Neural progenitor cell (in vitro differentiated cells): ENCODE results near the gene ITSN1. TPM values are rescaled to one million over a fixed set of nuclear protein-coding genes. Genes with fewer than 3 reads are reported as not detected.

Source experiments
- DNase-seq: peaks from one replicate; pipeline ENCODE4 v3.0.0-alpha.2; 2016; ENCODE audit warnings: low spot score
- H2AFZ ChIP-seq: fragments of 200-600 bp; sonication (generic); replicated peaks from 2 replicates; pipeline ENCODE4 v1.6.1; 2016; ENCODE audit warnings: antibody characterized with exemption
- H3F3A ChIP-seq: fragments of 200-600 bp; sonication (generic); 2 replicates; pipeline ENCODE4 v1.6.1; 2016; ENCODE audit warnings: antibody characterized with exemption, low read depth
- H3K27ac ChIP-seq: fragments of 200-600 bp; sonication (generic); 2 replicates; pipeline ENCODE4 v1.5.1; 2016; ENCODE audit warnings: mild to moderate bottlenecking
- H3K27me3 ChIP-seq: fragments of 200-600 bp; sonication (generic); 2 replicates; pipeline ENCODE4 v1.6.1; 2016; ENCODE audit warnings: mild to moderate bottlenecking, moderate library complexity
- H3K36me3 ChIP-seq: fragments of 200-600 bp; sonication (generic); 2 replicates; pipeline ENCODE4 v1.5.1; 2016
- H3K4me1 ChIP-seq: fragments of 200-600 bp; sonication (generic); 2 replicates; pipeline ENCODE4 v1.6.1; 2016; ENCODE audit warnings: mixed run types
- H3K4me2 ChIP-seq: fragments of 200-600 bp; sonication (generic); 2 replicates; pipeline ENCODE4 v1.6.1; 2016
- H3K4me3 ChIP-seq: fragments of 200-600 bp; sonication (generic); 2 replicates; pipeline ENCODE4 v1.5.1; 2016
- H3K79me2 ChIP-seq: fragments of 200-600 bp; sonication (generic); 2 replicates; pipeline ENCODE4 v1.6.1; 2016; ENCODE audit warnings: low read depth
- H3K9ac ChIP-seq: fragments of 200-600 bp; sonication (generic); 2 replicates; pipeline ENCODE4 v1.6.1; 2016
- H3K9me3 ChIP-seq: fragments of 200-600 bp; sonication (generic); 2 replicates; pipeline ENCODE4 v1.5.1; 2016; ENCODE audit warnings: low read depth
- H4K20me1 ChIP-seq: fragments of 200-600 bp; sonication (generic); 2 replicates; pipeline ENCODE4 v1.6.1; 2016; ENCODE audit warnings: low read depth
- H3K27ac Mint-ChIP-seq: 3 replicates; pipeline ENCODE4 v1.8.0; 2021; ENCODE audit warnings: mixed read lengths
- H3K27me3 Mint-ChIP-seq: 2 replicates; pipeline ENCODE4 v1.8.0; 2022; ENCODE audit warnings: low read depth, mild to moderate bottlenecking, inconsistent platforms, moderate library complexity, mixed read lengths; ENCODE audit not compliant: insufficient read depth
- H3K36me3 Mint-ChIP-seq: 3 replicates; pipeline ENCODE4 v1.8.0; 2021; ENCODE audit warnings: mixed read lengths
- H3K4me1 Mint-ChIP-seq: 3 replicates; pipeline ENCODE4 v1.8.0; 2021; ENCODE audit warnings: mixed read lengths
- H3K4me3 Mint-ChIP-seq: 3 replicates; pipeline ENCODE4 v1.8.0; 2021; ENCODE audit warnings: mild to moderate bottlenecking, moderate library complexity, mixed read lengths
- H3K9me3 Mint-ChIP-seq: 3 replicates; pipeline ENCODE4 v1.8.0; 2020; ENCODE audit warnings: mixed read lengths
- EZH2 ChIP-seq: fragments of 200-600 bp; sonication (generic); IDR thresholded peaks from 2 replicates; pipeline ENCODE4 v1.6.1; 2017; ENCODE audit warnings: antibody characterized with exemption, mild to moderate bottlenecking, moderate library complexity
- EZH2phosphoT487 ChIP-seq: fragments of 200-600 bp; sonication (generic); IDR thresholded peaks from 2 replicates; pipeline ENCODE4 v1.6.1; 2017; ENCODE audit warnings: antibody characterized with exemption
- total RNA-seq: library from RNA; depleted of rRNA; stranded (reverse); fragments of >200 nt; gene quantifications from 2 replicates; pipeline ENCODE4 v1.2.3, GENCODE V29; 2015; ENCODE audit warnings: low replicate concordance
- TF ChIP-seq, protein P1 (sequence below): fragments of 200-600 bp; sonication (generic); IDR thresholded peaks from 2 replicates; pipeline ENCODE4 v1.5.1; 2017; ENCODE audit warnings: antibody characterized with exemption, mild to moderate bottlenecking

ITSN1 gene
- total RNA-seq, 1 donor from 2014 or later: 136 TPM

DNA sequence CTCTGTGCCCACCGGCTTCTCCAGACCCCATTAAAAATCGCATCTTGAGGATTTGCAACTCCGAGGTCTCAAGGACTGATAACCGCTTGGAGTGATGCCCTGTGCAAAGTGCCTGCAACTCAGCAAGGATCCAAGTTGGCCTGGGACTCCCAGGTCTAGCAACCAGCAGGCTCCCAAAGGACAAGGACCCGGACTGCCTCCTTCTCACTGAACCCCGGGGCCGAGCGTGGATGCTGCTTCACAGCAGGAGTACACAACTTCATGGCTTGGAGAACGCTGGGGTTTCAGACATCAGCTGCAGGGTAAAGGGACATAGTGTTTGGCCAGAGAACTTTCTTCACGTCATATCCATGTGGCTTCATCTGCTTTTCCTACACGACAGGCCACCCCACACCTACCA, 208.1 kb downstream of the ITSN1 start:
- H3K4me2 ChIP-seq: no peak overlapping the region
- no peaks in the 10 kb centered on the region for H3F3A ChIP-seq
- no peaks in the 10 kb centered on the region for H4K20me1 ChIP-seq
- H3K27ac ChIP-seq: no peak overlapping the region
- H3K4me1 ChIP-seq: no peaks in the 10 kb centered on the region
- H3K9me3 ChIP-seq: no peaks in the 10 kb centered on the region
- no peak for TF ChIP-seq EZH2
- TF ChIP-seq, protein P1, sequence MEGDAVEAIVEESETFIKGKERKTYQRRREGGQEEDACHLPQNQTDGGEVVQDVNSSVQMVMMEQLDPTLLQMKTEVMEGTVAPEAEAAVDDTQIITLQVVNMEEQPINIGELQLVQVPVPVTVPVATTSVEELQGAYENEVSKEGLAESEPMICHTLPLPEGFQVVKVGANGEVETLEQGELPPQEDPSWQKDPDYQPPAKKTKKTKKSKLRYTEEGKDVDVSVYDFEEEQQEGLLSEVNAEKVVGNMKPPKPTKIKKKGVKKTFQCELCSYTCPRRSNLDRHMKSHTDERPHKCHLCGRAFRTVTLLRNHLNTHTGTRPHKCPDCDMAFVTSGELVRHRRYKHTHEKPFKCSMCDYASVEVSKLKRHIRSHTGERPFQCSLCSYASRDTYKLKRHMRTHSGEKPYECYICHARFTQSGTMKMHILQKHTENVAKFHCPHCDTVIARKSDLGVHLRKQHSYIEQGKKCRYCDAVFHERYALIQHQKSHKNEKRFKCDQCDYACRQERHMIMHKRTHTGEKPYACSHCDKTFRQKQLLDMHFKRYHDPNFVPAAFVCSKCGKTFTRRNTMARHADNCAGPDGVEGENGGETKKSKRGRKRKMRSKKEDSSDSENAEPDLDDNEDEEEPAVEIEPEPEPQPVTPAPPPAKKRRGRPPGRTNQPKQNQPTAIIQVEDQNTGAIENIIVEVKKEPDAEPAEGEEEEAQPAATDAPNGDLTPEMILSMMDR: no peak
- Mint-ChIP-seq H3K9me3 (peaks cover 11% of the 10 kb centered on the region), H3K4me1 (peaks cover 20% of the 10 kb centered on the region), H3K4me3 (no peak overlapping the region), H3K36me3 (peaks cover 8% of the 10 kb centered on the region), H3K27me3 (no peaks in the 10 kb centered on the region), H3K27ac (no peak overlapping the region)
- H3K4me3 ChIP-seq: no peak overlapping the region
- H2AFZ ChIP-seq: no peak overlapping the region
- no peak overlapping the region for H3K9ac ChIP-seq
- no peaks in the 10 kb centered on the region for H3K79me2 ChIP-seq
- no peaks in the 10 kb centered on the region for H3K36me3 ChIP-seq
- no peaks in the 10 kb centered on the region for H3K27me3 ChIP-seq
- no peak for DNase-seq

DNA sequence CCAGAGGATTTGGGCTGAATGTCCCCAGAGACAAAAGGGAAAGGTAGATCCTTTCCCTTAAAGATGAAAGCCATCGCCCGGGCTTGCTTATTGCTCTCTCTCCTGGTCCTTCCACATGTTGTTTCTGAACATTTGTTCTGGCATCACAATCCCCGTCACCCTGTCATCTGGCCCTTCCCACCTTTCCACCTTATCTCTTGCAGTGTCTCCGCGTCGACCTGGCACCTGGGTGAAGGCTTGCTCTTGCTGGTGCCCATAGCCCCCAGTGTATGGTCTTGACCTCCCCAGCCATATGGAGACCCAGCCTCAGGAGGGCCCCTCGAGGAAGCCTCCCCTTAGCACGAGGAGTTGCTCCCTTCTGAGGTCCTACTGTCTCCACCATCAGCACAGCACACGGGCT, 208.7 kb downstream of the ITSN1 start:
- H3K9me3 ChIP-seq: no peaks in the 10 kb centered on the region
- H3F3A ChIP-seq: no peaks in the 10 kb centered on the region
- no peaks in the 10 kb centered on the region for H3K27me3 ChIP-seq
- no peak overlapping the region for H3K4me2 ChIP-seq
- H3K9ac ChIP-seq: no peak overlapping the region
- H4K20me1 ChIP-seq: no peaks in the 10 kb centered on the region
- no peak overlapping the region for H3K4me3 ChIP-seq
- H3K4me1 Mint-ChIP-seq: peaks cover 16% of the 10 kb centered on the region
- TF ChIP-seq, protein P1: no peak
- TF ChIP-seq EZH2phosphoT487 (no peak), EZH2 (no peak)
- H3K9me3 Mint-ChIP-seq: peaks cover 9% of the 10 kb centered on the region
- peaks cover 7% of the 10 kb centered on the region for H3K36me3 Mint-ChIP-seq
- H3K27ac ChIP-seq: no peak overlapping the region
- H3K79me2 ChIP-seq: no peaks in the 10 kb centered on the region
- no peaks in the 10 kb centered on the region for H3K4me1 ChIP-seq
- H3K27ac Mint-ChIP-seq: no peak overlapping the region
- no peak for DNase-seq
- no peak overlapping the region for H2AFZ ChIP-seq
- H3K4me3 Mint-ChIP-seq: no peak overlapping the region
- no peaks in the 10 kb centered on the region for H3K36me3 ChIP-seq
- H3K27me3 Mint-ChIP-seq: no peaks in the 10 kb centered on the region

DNA sequence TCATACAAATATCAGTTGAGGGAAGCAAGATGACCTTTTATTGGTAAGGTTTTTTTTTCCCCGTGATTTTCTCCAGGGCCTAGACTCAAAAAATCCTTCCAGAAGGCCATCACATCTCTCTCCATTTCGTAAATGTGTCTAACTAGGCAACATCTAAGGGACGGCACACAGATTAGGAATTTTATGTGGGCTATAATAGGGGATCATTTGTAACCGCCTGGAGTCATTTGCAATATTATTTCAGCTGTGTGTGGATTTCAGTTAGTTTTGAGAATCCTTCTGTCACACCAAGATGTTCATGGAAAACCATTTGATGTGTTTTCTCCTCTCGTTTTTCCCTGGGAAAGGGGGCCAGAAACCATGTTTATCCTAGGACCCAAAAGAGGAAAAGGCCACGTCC, 210.2 kb downstream of the ITSN1 start:
- Histone ChIP-seq H2AFZ (no peak overlapping the region), H3K4me3 (no peak overlapping the region), H3K4me2 (no peak overlapping the region), H3K79me2 (no peaks in the 10 kb centered on the region), H3K4me1 (no peaks in the 10 kb centered on the region), H3K9ac (no peak overlapping the region), H3K27me3 (no peaks in the 10 kb centered on the region), H4K20me1 (no peaks in the 10 kb centered on the region), H3K9me3 (no peaks in the 10 kb centered on the region), H3K27ac (no peak overlapping the region), H3F3A (no peaks in the 10 kb centered on the region), H3K36me3 (no peaks in the 10 kb centered on the region)
- no peaks in the 10 kb centered on the region for H3K9me3 Mint-ChIP-seq
- H3K27me3 Mint-ChIP-seq: peaks cover 4% of the 10 kb centered on the region
- no peak for DNase-seq
- TF ChIP-seq, protein P1: no peak
- TF ChIP-seq EZH2phosphoT487 (no peak), EZH2 (no peak)
- peaks cover 2% of the 10 kb centered on the region for H3K36me3 Mint-ChIP-seq
- no peak overlapping the region for H3K27ac Mint-ChIP-seq
- H3K4me1 Mint-ChIP-seq: peaks cover 12% of the 10 kb centered on the region
- no peak overlapping the region for H3K4me3 Mint-ChIP-seq

DNA sequence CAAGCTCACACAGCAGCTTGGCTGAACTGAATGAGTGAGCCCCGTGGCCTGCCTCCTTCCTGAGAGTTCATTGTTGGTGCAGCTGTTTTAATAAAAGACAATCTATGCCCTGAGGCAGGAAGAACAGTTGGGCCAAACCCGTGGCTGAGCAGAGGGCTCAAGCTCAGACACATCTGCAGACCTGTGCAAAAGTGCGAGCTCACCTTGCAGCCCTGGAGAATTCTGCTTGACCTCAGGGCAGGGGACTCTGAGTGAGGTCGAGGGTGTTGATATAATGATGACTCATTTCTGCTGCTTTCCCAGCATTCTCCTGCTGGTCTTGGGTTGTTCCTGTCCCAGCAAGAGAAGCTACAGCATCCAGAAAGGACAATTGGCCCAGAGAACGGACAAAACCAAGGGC, 212.3 kb downstream of the ITSN1 start:
- TF ChIP-seq EZH2phosphoT487: no peak
- no peak for TF ChIP-seq EZH2
- peak overlapping the region; percentile 21 for H3K27ac Mint-ChIP-seq
- no peak for DNase-seq
- H3K4me2 ChIP-seq: no peak overlapping the region
- H3K36me3 Mint-ChIP-seq: peaks cover 2% of the 10 kb centered on the region
- H3K79me2 ChIP-seq: no peaks in the 10 kb centered on the region
- no peak overlapping the region for H3K27ac ChIP-seq
- no peaks in the 10 kb centered on the region for H3K36me3 ChIP-seq
- H3K9me3 ChIP-seq: no peaks in the 10 kb centered on the region
- no peaks in the 10 kb centered on the region for H3F3A ChIP-seq
- H3K27me3 Mint-ChIP-seq: peaks cover 4% of the 10 kb centered on the region
- H3K4me1 Mint-ChIP-seq: peaks cover 17% of the 10 kb centered on the region
- H4K20me1 ChIP-seq: no peaks in the 10 kb centered on the region
- H3K9me3 Mint-ChIP-seq: no peaks in the 10 kb centered on the region
- H3K27me3 ChIP-seq: no peaks in the 10 kb centered on the region
- no peak overlapping the region for H3K4me3 ChIP-seq
- no peak overlapping the region for H2AFZ ChIP-seq
- no peak overlapping the region for H3K9ac ChIP-seq
- H3K4me3 Mint-ChIP-seq: no peak overlapping the region
- peaks cover 14% of the 10 kb centered on the region for H3K4me1 ChIP-seq
